IMR-90 (cell line): ENCODE measurements around the gene IHH. TPM values are rescaled to one million over a fixed set of nuclear protein-coding genes. Genes with fewer than 3 reads are reported as not detected.
A peak's percentile ranks its signal among the peaks of the same experiment; 100 is the strongest.

Experiments used
- ATAC-seq: fragments of 200-7000 bp; cut with Tn5 transposase; 2 replicates; pipeline ENCODE4 v1.9.1; 2020; ENCODE audit warnings: low read depth, mild to moderate bottlenecking, moderate library complexity
- BruUV-seq: library from RNA; stranded (reverse); fragments of 400-500 nt; replicated peaks from 2 replicates; lab custom pipeline; 2021; lab: Mats Ljungman, UMichigan
- CTCF ChIA-PET: fragments of 300-600 bp; formaldehyde crosslinking; extraction: SDS; loops from one replicate; lab custom pipeline; 2021; ENCODE audit warnings: antibody characterized with exemption; lab: Yijun Ruan, JAX
- POLR2A ChIA-PET: fragments of 300-600 bp; sonication (Branson Sonifier 250); formaldehyde crosslinking; loops from one replicate; lab custom pipeline; 2022; ENCODE audit warnings: antibody characterized with exemption; ENCODE audit not compliant: unreplicated experiment; lab: Charles Lee
- DNase-seq: peaks from one replicate; pipeline ENCODE4 v3.0.0; 2013
- H2AFZ ChIP-seq: replicated peaks from 2 replicates; pipeline ENCODE3; 2013; ENCODE audit warnings: low read length, mild to moderate bottlenecking; ENCODE audit not compliant: poor library complexity
- H2AK5ac ChIP-seq: 2 replicates; pipeline ENCODE4 v1.6.1; 2013; ENCODE audit warnings: low read depth, low read length, inconsistent platforms
- H2AK9ac ChIP-seq: replicated peaks from 2 replicates; pipeline ENCODE3; 2013; ENCODE audit warnings: mild to moderate bottlenecking, low read depth, low read length, moderate library complexity; ENCODE audit not compliant: poor library complexity
- H2BK120ac ChIP-seq: 2 replicates; pipeline ENCODE4 v1.6.1; 2013; ENCODE audit warnings: low read depth, low read length, inconsistent platforms
- H2BK15ac ChIP-seq: 3 replicates; pipeline ENCODE4 v1.6.1; 2013; ENCODE audit warnings: low read depth, low read length, inconsistent platforms
- H2BK20ac ChIP-seq: 2 replicates; pipeline ENCODE4 v1.6.1; 2013; ENCODE audit warnings: low read depth, mild to moderate bottlenecking, inconsistent platforms, low read length, moderate library complexity
- H2BK5ac ChIP-seq: 2 replicates; pipeline ENCODE4 v1.6.1; 2013; ENCODE audit warnings: mild to moderate bottlenecking, low read depth, low read length, inconsistent platforms; ENCODE audit not compliant: poor library complexity, severe bottlenecking
- H3K14ac ChIP-seq: replicated peaks from 2 replicates; pipeline ENCODE4 v1.6.1; 2013; ENCODE audit warnings: low read depth, low read length, inconsistent platforms
- H3K18ac ChIP-seq: 2 replicates; pipeline ENCODE4 v1.6.1; 2013; ENCODE audit warnings: low read depth, low read length, control low read depth
- H3K23ac ChIP-seq: 2 replicates; pipeline ENCODE4 v1.6.1; 2013; ENCODE audit warnings: low read depth, low read length, inconsistent platforms
- H3K27ac ChIP-seq: 2 replicates; pipeline ENCODE4 v1.5.1; 2013; ENCODE audit warnings: mild to moderate bottlenecking, control low read depth, low read length; ENCODE audit not compliant: insufficient read depth
- H3K27me3 ChIP-seq: 2 replicates; pipeline ENCODE4 v1.6.1; 2013; ENCODE audit warnings: low read length; ENCODE audit not compliant: control insufficient read depth, insufficient read depth
- H3K36me3 ChIP-seq: 2 replicates; pipeline ENCODE4 v1.6.1; 2013; ENCODE audit warnings: low read length, mixed read lengths; ENCODE audit not compliant: control insufficient read depth, insufficient read depth
- H3K4ac ChIP-seq: 2 replicates; pipeline ENCODE4 v1.6.1; 2013; ENCODE audit warnings: low read depth, low read length, inconsistent platforms
- H3K4me1 ChIP-seq: 2 replicates; pipeline ENCODE4 v1.6.1; 2013; ENCODE audit warnings: low read length, mixed read lengths; ENCODE audit not compliant: control insufficient read depth, insufficient read depth
- H3K4me2 ChIP-seq: 2 replicates; pipeline ENCODE4 v1.6.1; 2013; ENCODE audit warnings: low read depth, mild to moderate bottlenecking, control low read depth, low read length, moderate library complexity
- H3K4me3 ChIP-seq: 2 replicates; pipeline ENCODE4 v1.5.1; 2013; ENCODE audit warnings: low read depth, mild to moderate bottlenecking, control low read depth, low read length, moderate library complexity; ENCODE audit not compliant: insufficient read depth
- H3K56ac ChIP-seq: 2 replicates; pipeline ENCODE4 v1.6.1; 2013; ENCODE audit warnings: low read length, inconsistent platforms; ENCODE audit not compliant: insufficient read depth; ENCODE audit errors: extremely low read depth
- H3K79me1 ChIP-seq, 2 experiments: 2 replicates each; pipeline ENCODE4 v1.6.1; 2013; ENCODE audit warnings: low read length in 2 of 2, inconsistent platforms in 1 of 2, low read depth in 1 of 2
- H3K9ac ChIP-seq: 2 replicates; pipeline ENCODE4 v1.6.1; 2013; ENCODE audit warnings: low read depth, low read length, control low read depth
- H3K9me1 ChIP-seq: 2 replicates; pipeline ENCODE4 v1.6.1; 2013; ENCODE audit warnings: low read length, inconsistent platforms; ENCODE audit not compliant: insufficient read depth
- H3K9me3 ChIP-seq: 2 replicates; pipeline ENCODE4 v1.6.1; 2013; ENCODE audit warnings: low read length; ENCODE audit not compliant: control insufficient read depth, insufficient read depth
- H4K20me1 ChIP-seq: 2 replicates; pipeline ENCODE4 v1.6.1; 2013; ENCODE audit warnings: low read length, inconsistent platforms; ENCODE audit not compliant: insufficient read depth
- H4K5ac ChIP-seq: 2 replicates; pipeline ENCODE4 v1.6.1; 2013; ENCODE audit warnings: mild to moderate bottlenecking, low read depth, low read length, control low read depth
- H4K8ac ChIP-seq, 2 experiments: 2 replicates each; pipeline ENCODE4 v1.6.1; 2013; ENCODE audit warnings: low read depth in 2 of 2, low read length in 2 of 2, control low read depth in 1 of 2, inconsistent platforms in 1 of 2
- H4K91ac ChIP-seq: 2 replicates; pipeline ENCODE4 v1.6.1; 2013; ENCODE audit warnings: low read depth, low read length, inconsistent platforms; ENCODE audit not compliant: insufficient read depth
- BHLHE40 ChIP-seq: fragments of 150-350 bp; IDR thresholded peaks from 2 replicates; pipeline ENCODE4 v1.6.1; 2016; ENCODE audit warnings: mild to moderate bottlenecking, low read depth, low read length
- CEBPB ChIP-seq: IDR thresholded peaks from 2 replicates; pipeline ENCODE4 v1.6.1; 2012; ENCODE audit warnings: low read depth, low read length, improper control_type of control experiment
- CHD1 ChIP-seq: IDR thresholded peaks from 2 replicates; pipeline ENCODE4 v1.6.1; 2012; ENCODE audit warnings: low read depth, low read length, improper control_type of control experiment
- FOS ChIP-seq: fragments of 150-350 bp; IDR thresholded peaks from 2 replicates; pipeline ENCODE4 v1.6.1; 2016; ENCODE audit warnings: low read depth, low read length
- MAFK ChIP-seq: IDR thresholded peaks from 2 replicates; pipeline ENCODE4 v1.6.1; 2012; ENCODE audit warnings: low read depth, low read length, improper control_type of control experiment
- MAZ ChIP-seq: IDR thresholded peaks from 2 replicates; pipeline ENCODE4 v1.6.1; 2012; ENCODE audit warnings: low read depth, mild to moderate bottlenecking, low read length, improper control_type of control experiment, moderate library complexity, borderline replicate concordance
- MXI1 ChIP-seq: IDR thresholded peaks from 2 replicates; pipeline ENCODE4 v1.6.1; 2012; ENCODE audit warnings: low read depth, mild to moderate bottlenecking, low read length, moderate library complexity, borderline replicate concordance
- NFE2L2 ChIP-seq: fragments of 150-350 bp; IDR thresholded peaks from 2 replicates; pipeline ENCODE4 v1.6.1; 2016; ENCODE audit warnings: low read depth, mild to moderate bottlenecking, low read length
- POLR2A ChIP-seq: IDR thresholded peaks from 2 replicates; pipeline ENCODE4 v1.6.1; 2012; ENCODE audit warnings: mild to moderate bottlenecking, low read depth, low read length
- RAD21 ChIP-seq: IDR thresholded peaks from 2 replicates; pipeline ENCODE4 v1.6.1; 2012; ENCODE audit warnings: low read length, improper control_type of control experiment
- RCOR1 ChIP-seq: IDR thresholded peaks from 2 replicates; pipeline ENCODE4 v1.6.1; 2012; ENCODE audit warnings: mild to moderate bottlenecking, low read length, improper control_type of control experiment; ENCODE audit not compliant: insufficient replicate concordance
- RFX5 ChIP-seq: IDR thresholded peaks from 2 replicates; pipeline ENCODE4 v1.8.0; 2012; ENCODE audit warnings: low read depth, mild to moderate bottlenecking, low read length, moderate library complexity
- SMC3 ChIP-seq: fragments of 150-350 bp; IDR thresholded peaks from 2 replicates; pipeline ENCODE4 v1.6.1; 2016; ENCODE audit warnings: low read depth, mild to moderate bottlenecking, antibody characterized with exemption, low read length, moderate library complexity
- WGBS, 2 experiments: methylation state at CpG; one replicate each; pipeline versions ENCODE4 v1.1.5 to v1.1.7; 2013; ENCODE audit warnings: missing lambda C conversion rate in 2 of 2; ENCODE audit not compliant: insufficient read length in 1 of 2; ENCODE audit errors: extremely low coverage in 2 of 2; 5-methylcytosine and 5-hydroxymethylcytosine counted together
- dilution Hi-C: fragments of 300-500 bp; cut with HindIII; formaldehyde crosslinking; loops from one replicate; pipeline ENCODE4 v1.14.3; 2018; ENCODE audit warnings: low sequenced_read_pairs; ENCODE audit not compliant: unreplicated experiment
- in situ Hi-C: fragments of 300-500 bp; cut with MboI; formaldehyde crosslinking; loops from 3 replicates; pipeline ENCODE4 v1.14.3; 2019; ENCODE audit warnings: low sequenced_read_pairs, inconsistent platforms, mixed read lengths
- intact Hi-C: fragments of 100-400 bp; cut with micrococcal nuclease; formaldehyde crosslinking; loops from 2 replicates; pipeline ENCODE4 v1.10.0; 2022
- polyA plus RNA-seq, 3 experiments: library from polyadenylated mRNA; depleted of rRNA; stranded (reverse); fragments of >200 nt; gene quantifications; 2 replicates each; pipeline ENCODE4 v1.2.3, GENCODE V29; 2012; ENCODE audit warnings: low replicate concordance in 1 of 3
- total RNA-seq: library from RNA; depleted of rRNA; stranded (reverse); fragments of >200 nt; gene quantifications from 2 replicates; pipeline ENCODE4 v1.2.3, GENCODE V29; 2012
- TF ChIP-seq, protein P1 (sequence below): conservative IDR thresholded peaks from 2 replicates; pipeline ENCODE4 v1.5.1; 2012; ENCODE audit warnings: mild to moderate bottlenecking, low read depth, low read length, improper control_type of control experiment

The IHH gene
- total and polyA plus RNA-seq, 2 of the 4 experiments (the other 2 are of a cell fraction): not detected

- TF ChIP-seq SMC3: no peak
- TF ChIP-seq RAD21: no peak
Measured at GRCh38 chr2:219058541-219059374, 2.0 kb downstream of the IHH start (continued).

- in situ Hi-C loops (no loop called here), dilution Hi-C loops (no loop called here), intact Hi-C loops (loop anchor here (1.0 to 5.0 kb wide), 3 partner anchors 61 to 239 kb away; no protein-coding TSS in a partner anchor)
- Histone ChIP-seq H3K9me1 (no peaks in the 10 kb centered on the region), H3K56ac (no peak overlapping the region), H3K4me2 (no peak overlapping the region), H3K79me1 (no peaks in the 10 kb centered on the region), H2BK20ac (no peak overlapping the region), H3K4ac (no peak overlapping the region), H3K14ac (no peak overlapping the region), H2BK5ac (no peak overlapping the region), H3K9ac (no peak overlapping the region), H2BK120ac (no peak overlapping the region), H2AK9ac (peak overlapping the region; percentile 52), H4K8ac (no peak overlapping the region), H3K36me3 (no peaks in the 10 kb centered on the region), H3K9me3 (no peaks in the 10 kb centered on the region), H2AFZ (peak overlapping the region; percentile 67), H3K27me3 (peaks cover 91% of the 10 kb centered on the region), H3K27ac (no peak overlapping the region), H2BK15ac (no peak overlapping the region), H4K20me1 (no peaks in the 10 kb centered on the region), H3K23ac (no peak overlapping the region), H4K91ac (no peak overlapping the region), H3K4me3 (no peak overlapping the region), H4K5ac (no peak overlapping the region), H2AK5ac (no peak overlapping the region), H3K18ac (no peak overlapping the region), H3K4me1 (peaks cover 6% of the 10 kb centered on the region; the same call in 1 of the 2 replicates)
- DNase-seq: peak; percentile 56
- peak; percentile 97 for ATAC-seq
- POLR2A ChIA-PET: no interaction called here
- 13% methylated on average over 8 of the region's 52 CpGs; no CpG with 5 or more reads in 1 of the 2 experiments for WGBS, 2 experiments
- BruUV-seq: no TSS peak
- CTCF ChIA-PET: interaction anchor here (0.5 to 2.2 kb wide), 17 partner anchors 11 to 141 kb away, joined by 3 to 15 read pairs (median 6); no protein-coding TSS in a partner anchor
- no peak for TF ChIP-seq FOS
- no peak for TF ChIP-seq RFX5
- TF ChIP-seq POLR2A: no peak
- TF ChIP-seq MAZ: no peak
- TF ChIP-seq NFE2L2: no peak
- TF ChIP-seq MAFK: no peak
- peak; percentile 87 for TF ChIP-seq SMC3
- TF ChIP-seq, protein P1, sequence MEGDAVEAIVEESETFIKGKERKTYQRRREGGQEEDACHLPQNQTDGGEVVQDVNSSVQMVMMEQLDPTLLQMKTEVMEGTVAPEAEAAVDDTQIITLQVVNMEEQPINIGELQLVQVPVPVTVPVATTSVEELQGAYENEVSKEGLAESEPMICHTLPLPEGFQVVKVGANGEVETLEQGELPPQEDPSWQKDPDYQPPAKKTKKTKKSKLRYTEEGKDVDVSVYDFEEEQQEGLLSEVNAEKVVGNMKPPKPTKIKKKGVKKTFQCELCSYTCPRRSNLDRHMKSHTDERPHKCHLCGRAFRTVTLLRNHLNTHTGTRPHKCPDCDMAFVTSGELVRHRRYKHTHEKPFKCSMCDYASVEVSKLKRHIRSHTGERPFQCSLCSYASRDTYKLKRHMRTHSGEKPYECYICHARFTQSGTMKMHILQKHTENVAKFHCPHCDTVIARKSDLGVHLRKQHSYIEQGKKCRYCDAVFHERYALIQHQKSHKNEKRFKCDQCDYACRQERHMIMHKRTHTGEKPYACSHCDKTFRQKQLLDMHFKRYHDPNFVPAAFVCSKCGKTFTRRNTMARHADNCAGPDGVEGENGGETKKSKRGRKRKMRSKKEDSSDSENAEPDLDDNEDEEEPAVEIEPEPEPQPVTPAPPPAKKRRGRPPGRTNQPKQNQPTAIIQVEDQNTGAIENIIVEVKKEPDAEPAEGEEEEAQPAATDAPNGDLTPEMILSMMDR: peak; percentile 93
- no peak for TF ChIP-seq BHLHE40
- TF ChIP-seq CHD1: no peak
- TF ChIP-seq MXI1: no peak
- no peak for TF ChIP-seq CEBPB
- no peak for TF ChIP-seq RCOR1
- peak; percentile 96 for TF ChIP-seq RAD21
Measured at GRCh38 chr2:219057709-219058540, 2.8 kb downstream of the IHH start.
